KOPT-K1 (cell line): ENCODE measurements around the gene ST6GALNAC6.
"Not testable (repeated sequence)": the region's sequence is repeated elsewhere in the genome, so short reads cannot be mapped to it uniquely, and the experiment has no call there.

Experiments used
- H3K27ac ChIP-seq: fragments of 200-600 bp; sonication (generic); 2 replicates; pipeline ENCODE4 v1.5.1; 2016; ENCODE audit warnings: antibody characterized with exemption, mild to moderate bottlenecking, low read depth, low read length; ENCODE audit not compliant: poor library complexity, severe bottlenecking
- H3K36me3 ChIP-seq: fragments of 200-600 bp; sonication (generic); 2 replicates; pipeline ENCODE4 v1.5.1; 2017; ENCODE audit warnings: antibody characterized with exemption, mild to moderate bottlenecking, low read length, moderate library complexity; ENCODE audit not compliant: insufficient read depth
- H3K9me3 ChIP-seq: fragments of 200-600 bp; sonication (generic); 2 replicates; pipeline ENCODE4 v1.5.1; 2017; ENCODE audit warnings: antibody characterized with exemption, low read length, mild to moderate bottlenecking; ENCODE audit not compliant: insufficient read depth, poor library complexity, severe bottlenecking

ST6GALNAC6 gene

DNA sequence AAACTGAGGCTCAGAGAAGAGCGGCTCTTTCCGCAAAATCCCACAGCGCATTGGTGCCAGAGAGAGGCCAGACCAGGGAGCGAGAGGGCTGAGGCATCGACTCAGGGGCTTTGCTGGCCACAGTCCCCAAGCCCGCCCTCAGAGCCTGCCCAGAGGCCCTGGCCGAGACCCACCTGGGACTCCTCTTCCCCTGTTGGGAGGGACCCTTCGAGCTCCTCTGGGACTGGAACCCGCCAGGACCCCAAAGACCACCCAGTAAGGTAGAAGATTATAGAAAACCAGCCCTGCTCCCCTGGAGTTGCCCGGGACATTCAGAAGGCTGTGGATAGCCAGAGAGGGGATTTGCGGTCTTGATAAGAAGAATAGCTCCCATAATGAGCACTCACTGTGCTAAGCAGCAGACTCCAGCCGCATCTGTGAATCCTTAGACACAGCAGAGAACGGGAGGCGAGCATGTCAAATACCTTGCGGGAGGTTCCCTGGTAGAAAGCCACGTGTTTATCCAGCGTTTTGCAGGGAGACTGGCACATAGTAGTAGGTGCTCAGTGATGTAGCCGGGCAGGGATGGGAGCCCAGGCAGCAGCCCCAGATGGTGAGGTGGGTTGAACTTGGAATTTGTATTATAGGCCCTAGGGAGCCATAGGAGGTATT lies 21.3 kb downstream of the ST6GALNAC6 start:
- H3K36me3 ChIP-seq: no peaks in the 10 kb centered on the region
- H3K27ac ChIP-seq: no peak overlapping the region
- H3K9me3 ChIP-seq: no peaks in the 10 kb centered on the region

DNA sequence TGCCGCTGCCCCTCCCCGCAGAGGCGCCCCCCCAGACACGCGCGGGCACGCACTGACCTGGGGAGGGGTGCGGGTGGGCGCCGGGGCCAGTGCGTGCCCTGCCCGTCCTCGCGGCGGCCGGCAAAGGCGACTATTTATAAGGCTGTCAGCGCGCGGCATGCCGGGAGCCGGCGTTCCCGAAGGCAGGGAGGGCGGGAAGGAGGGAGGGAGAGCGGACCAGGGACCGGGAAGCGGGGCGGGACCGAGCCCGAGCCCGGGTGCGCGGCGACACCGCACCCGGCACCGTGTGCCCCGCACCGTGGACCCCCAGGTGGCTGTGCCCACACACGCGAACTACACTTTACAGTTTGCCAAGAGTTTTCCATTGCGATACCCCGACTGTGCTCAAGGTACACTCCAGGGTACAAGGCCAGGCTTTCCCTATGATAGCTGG lies 21.8 kb downstream of the ST6GALNAC6 start, which contains the start of gene AK1:
Gene AK1, minus strand, starts transcription at position 110 of the 433 bp plus-strand sequence. CDS start 3,058 bp downstream, outside the sequence.
- Histone ChIP-seq H3K36me3 (no peaks in the 10 kb centered on the region), H3K27ac (no peak within 1 kb of the TSS), H3K9me3 (no peaks in the 10 kb centered on the region)

DNA sequence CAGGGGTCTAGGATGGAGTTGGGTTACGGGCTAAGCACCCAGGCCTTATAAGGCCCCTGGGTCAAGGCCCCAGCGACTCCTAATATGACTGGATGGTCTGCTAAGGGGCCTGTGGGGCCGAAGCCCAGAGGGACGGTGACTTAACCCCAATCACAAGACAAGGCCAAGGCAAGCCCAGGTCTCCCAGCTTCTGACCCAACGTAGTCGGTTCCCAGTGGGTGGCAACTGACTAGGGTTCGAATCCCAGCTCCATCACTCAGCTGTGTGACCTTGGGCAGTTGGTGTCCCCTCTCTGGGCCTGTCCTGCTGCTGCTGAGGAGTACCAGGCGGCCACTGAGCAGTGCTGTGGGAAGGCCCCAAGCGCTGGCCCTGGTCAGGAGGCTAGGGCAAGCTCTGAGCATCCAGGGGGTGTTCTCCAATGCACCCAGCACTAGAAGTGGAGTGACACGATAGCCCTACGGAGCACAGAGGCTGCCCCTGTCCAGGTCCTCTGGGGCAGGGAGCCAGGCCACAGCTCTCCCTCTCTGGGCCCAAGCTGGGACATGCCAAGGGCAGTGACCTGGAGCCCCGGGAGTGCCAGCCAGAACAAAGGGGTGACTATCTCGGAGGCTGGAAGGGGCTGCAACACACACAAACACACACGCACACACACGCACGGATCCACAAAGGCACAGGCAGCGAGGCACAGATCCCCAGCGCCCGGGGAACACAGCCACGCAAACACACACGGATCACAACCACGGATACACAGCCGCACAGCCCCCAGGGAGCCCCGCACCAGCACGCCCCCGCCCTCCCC lies 22.4 kb downstream of the ST6GALNAC6 start:
- Histone ChIP-seq H3K36me3 (no peaks in the 10 kb centered on the region), H3K27ac (no peak overlapping the region)

DNA sequence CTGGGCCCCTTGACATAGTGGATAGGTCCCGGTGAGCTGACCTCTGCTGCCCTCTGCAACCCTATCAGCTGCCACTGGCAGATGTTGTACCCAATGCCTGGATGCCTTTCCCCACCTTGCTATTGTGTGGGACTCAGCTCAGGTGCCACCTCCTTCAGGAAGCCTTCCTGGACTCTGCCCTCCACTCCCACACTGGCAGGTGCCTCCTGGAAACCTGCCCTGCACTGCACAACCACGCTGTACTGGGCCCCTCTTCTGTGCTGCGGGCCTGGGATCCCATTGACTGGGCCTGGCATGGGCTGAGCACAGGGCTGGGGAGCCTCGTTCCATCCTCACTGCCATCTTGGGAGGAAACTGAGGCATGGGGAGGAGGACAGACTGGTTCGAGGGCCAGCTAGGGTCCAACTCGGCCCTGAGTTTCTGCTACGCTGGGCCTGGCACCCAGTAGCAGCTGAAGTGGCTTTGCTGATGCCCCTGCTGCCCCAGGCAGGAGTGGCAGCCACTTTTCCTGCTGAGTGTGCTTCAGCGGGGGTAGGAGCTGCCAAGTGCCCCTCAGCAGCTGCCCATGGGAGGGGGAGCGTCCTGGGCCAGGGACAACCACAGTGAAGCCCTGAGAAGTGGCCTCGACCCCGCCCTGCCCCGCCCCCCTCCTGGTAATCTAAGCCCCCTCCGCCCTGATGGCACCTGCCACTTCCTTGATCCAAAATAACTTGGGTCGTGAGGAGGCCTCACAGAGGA lies 23.2 kb downstream of the ST6GALNAC6 start:
- Histone ChIP-seq H3K9me3 (no peaks in the 10 kb centered on the region), H3K27ac (no peak overlapping the region), H3K36me3 (no peaks in the 10 kb centered on the region)

More for the DNA sequence above, 22.4 kb downstream of the ST6GALNAC6 start:
- H3K9me3 ChIP-seq: no peaks in the 10 kb centered on the region

GRCh38 chr9:127875306-127875966 lies 24.0 kb downstream of the ST6GALNAC6 start:
- Histone ChIP-seq H3K36me3 (no peaks in the 10 kb centered on the region), H3K27ac (no peak overlapping the region), H3K9me3 (no peaks in the 10 kb centered on the region)

GRCh38 chr9:127874301-127875221 lies 24.8 kb downstream of the ST6GALNAC6 start:
- H3K9me3 ChIP-seq: no peaks in the 10 kb centered on the region
- H3K27ac ChIP-seq: no peak overlapping the region
- no peaks in the 10 kb centered on the region for H3K36me3 ChIP-seq

GRCh38 chr9:127873886-127874285 lies 25.5 kb downstream of the ST6GALNAC6 start:
- H3K36me3 ChIP-seq: no peaks in the 10 kb centered on the region
- H3K27ac ChIP-seq: no peak overlapping the region
- no peaks in the 10 kb centered on the region for H3K9me3 ChIP-seq

- H3K27ac ChIP-seq: no peak overlapping the region
- H3K9me3 ChIP-seq: no peaks in the 10 kb centered on the region
- H3K36me3 ChIP-seq: no peaks in the 10 kb centered on the region
Measured at GRCh38 chr9:127873223-127873691, 26.1 kb downstream of the ST6GALNAC6 start.

DNA sequence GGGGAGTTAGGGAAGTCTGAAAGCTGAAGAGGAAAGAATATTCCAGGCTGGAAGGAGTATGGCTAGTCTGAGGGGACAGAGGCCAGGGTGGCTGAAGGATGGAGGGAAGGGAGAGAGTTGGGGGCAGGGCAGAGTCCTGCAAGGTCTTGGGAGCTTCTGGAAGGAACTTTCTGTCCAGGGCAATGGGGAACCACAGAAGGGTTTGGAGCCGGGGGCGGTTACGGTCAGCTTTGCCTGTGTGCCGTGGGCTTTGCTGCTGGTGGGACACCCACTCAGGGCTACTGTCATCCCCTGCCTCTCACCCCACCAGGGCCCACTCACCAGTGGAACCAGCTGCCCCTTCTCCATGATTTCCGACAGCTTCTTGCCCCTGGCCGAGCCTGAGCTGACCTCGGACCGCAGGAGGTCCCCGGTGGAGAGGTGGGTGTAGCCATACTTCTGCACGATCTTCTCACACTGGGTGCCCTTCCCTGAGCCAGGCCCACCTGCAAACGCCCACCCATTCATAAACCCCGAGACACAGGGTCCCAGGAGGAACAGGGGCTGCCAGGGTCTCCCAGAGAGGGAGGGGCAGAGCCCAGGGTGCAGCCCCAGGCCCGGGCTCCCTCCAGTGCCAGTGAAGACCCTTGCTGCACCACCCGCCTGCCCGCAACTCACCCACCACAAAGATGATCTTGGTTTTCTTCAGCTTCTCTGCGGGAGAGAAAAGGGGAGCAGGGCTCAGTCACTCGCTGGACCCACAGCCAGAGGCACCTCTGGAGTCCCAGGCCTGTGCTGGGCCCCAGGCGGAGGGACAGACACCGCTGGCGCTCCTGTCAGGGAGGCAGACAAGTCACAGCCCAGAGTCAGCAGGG lies 26.8 kb downstream of the ST6GALNAC6 start:
- no peaks in the 10 kb centered on the region for H3K36me3 ChIP-seq
- H3K27ac ChIP-seq: no peak overlapping the region
- H3K9me3 ChIP-seq: no peaks in the 10 kb centered on the region

GRCh38 chr9:127871531-127871930 lies 27.9 kb downstream of the ST6GALNAC6 start:
- Histone ChIP-seq H3K9me3 (no peaks in the 10 kb centered on the region), H3K27ac (no peak overlapping the region), H3K36me3 (no peaks in the 10 kb centered on the region)

GRCh38 chr9:127870887-127871286 lies 28.5 kb downstream of the ST6GALNAC6 start:
- H3K27ac ChIP-seq: no peak overlapping the region
- H3K9me3 ChIP-seq: no peaks in the 10 kb centered on the region
- H3K36me3 ChIP-seq: no peaks in the 10 kb centered on the region

- H3K9me3 ChIP-seq, H3K36me3 ChIP-seq, H3K27ac ChIP-seq: not testable (repeated sequence)
Measured at GRCh38 chr9:127870153-127870491, 29.3 kb downstream of the ST6GALNAC6 start.
